HG03457 (cell line): ENCODE measurements around the gene KLHL11.
"Not testable (repeated sequence)": the region's sequence is repeated elsewhere in the genome, so short reads cannot be mapped to it uniquely, and the experiment has no call there.

ENCODE experiments used
- ATAC-seq: cut with Tn5 transposase; IDR thresholded peaks from one replicate; pipeline ENCODE4 v1.9.1; 2021; ENCODE audit warnings: moderate number of reproducible peaks; ENCODE audit not compliant: unreplicated experiment

KLHL11 gene

GRCh38 chr17:41837761-41838538 lies 27.3 kb downstream of the KLHL11 start, which contains the start of gene KLHL10:
Gene KLHL10 (plus strand): TSS chr17:41837825. CDS start chr17:41837933, 108 bp downstream.
- ATAC-seq = no peak

GRCh38 chr17:41836550-41837196 lies 28.6 kb downstream of the KLHL11 start:
- no peak for ATAC-seq

GRCh38 chr17:41835800-41836549 lies 29.2 kb downstream of the KLHL11 start, which contains the start of gene NT5C3B:
Gene NT5C3B (minus strand): TSS chr17:41836232. CDS start chr17:41836193, 39 bp downstream.
- no peak for ATAC-seq

- ATAC-seq = no peak
These were observed 29.9 kb downstream of the KLHL11 start for GRCh38 chr17:41835214-41835799.

GRCh38 chr17:41829961-41830360 lies 35.3 kb downstream of the KLHL11 start:
- ATAC-seq = not testable (repeated sequence)

GRCh38 chr17:41825175-41825845 lies 39.9 kb downstream of the KLHL11 start:
- no peak for ATAC-seq

GRCh38 chr17:41824086-41824485 lies 41.1 kb downstream of the KLHL11 start:
- ATAC-seq = no peak

GRCh38 chr17:41823580-41823979 lies 41.6 kb downstream of the KLHL11 start:
- ATAC-seq = no peak

GRCh38 chr17:41823141-41823524 lies 42.1 kb downstream of the KLHL11 start:
- ATAC-seq = no peak

GRCh38 chr17:41822216-41823140 lies 42.7 kb downstream of the KLHL11 start:
- ATAC-seq = no peak

- ATAC-seq = no peak
These were observed 43.4 kb downstream of the KLHL11 start for GRCh38 chr17:41821776-41822175.

GRCh38 chr17:41818024-41818423 lies 47.2 kb downstream of the KLHL11 start:
- no peak for ATAC-seq

- ATAC-seq = no peak
These were observed 48.4 kb downstream of the KLHL11 start for GRCh38 chr17:41816637-41817320.

GRCh38 chr17:41814195-41814594 lies 51.0 kb downstream of the KLHL11 start:
- no peak for ATAC-seq

- no peak for ATAC-seq
These were observed 51.5 kb downstream of the KLHL11 start for GRCh38 chr17:41813699-41814124.

GRCh38 chr17:41813152-41813680 lies 52.0 kb downstream of the KLHL11 start:
- no peak for ATAC-seq

GRCh38 chr17:41812381-41813151 lies 52.7 kb downstream of the KLHL11 start, which contains the start of gene FKBP10:
Gene FKBP10 (plus strand): TSS chr17:41813004. CDS start chr17:41813035, 31 bp downstream.
- ATAC-seq = no peak
